Skeletal muscle satellite cell (primary cell): ENCODE results near the gene KCNJ9.
"Not testable (repeated sequence)": the region's sequence is repeated elsewhere in the genome, so short reads cannot be mapped to it uniquely, and the experiment has no call there.

Experiments
- H3K27me3 ChIP-seq: 2 replicates; pipeline ENCODE4 v1.7.0; 2013; ENCODE audit warnings: low read length; ENCODE audit not compliant: control insufficient read depth, insufficient read depth
- H3K36me3 ChIP-seq: 2 replicates; pipeline ENCODE4 v1.7.0; 2013; ENCODE audit warnings: mild to moderate bottlenecking, control low read depth, low read length; ENCODE audit not compliant: insufficient read depth
- H3K4me1 ChIP-seq: 2 replicates; pipeline ENCODE4 v1.7.0; 2013; ENCODE audit warnings: low read length; ENCODE audit not compliant: control insufficient read depth, insufficient read depth
- H3K4me2 ChIP-seq: 2 replicates; pipeline ENCODE4 v1.7.0; 2013; ENCODE audit warnings: mild to moderate bottlenecking, low read length
- H3K4me3 ChIP-seq: 2 replicates; pipeline ENCODE4 v1.7.0; 2013; ENCODE audit warnings: low read length
- H3K9ac ChIP-seq: 2 replicates; pipeline ENCODE4 v1.7.0; 2013; ENCODE audit warnings: mild to moderate bottlenecking, low read depth, low read length, moderate library complexity
- H3K9me3 ChIP-seq: replicated peaks from 2 replicates; pipeline ENCODE4 v1.7.0; 2013; ENCODE audit warnings: mild to moderate bottlenecking, control low read depth, low read length

KCNJ9 gene

DNA sequence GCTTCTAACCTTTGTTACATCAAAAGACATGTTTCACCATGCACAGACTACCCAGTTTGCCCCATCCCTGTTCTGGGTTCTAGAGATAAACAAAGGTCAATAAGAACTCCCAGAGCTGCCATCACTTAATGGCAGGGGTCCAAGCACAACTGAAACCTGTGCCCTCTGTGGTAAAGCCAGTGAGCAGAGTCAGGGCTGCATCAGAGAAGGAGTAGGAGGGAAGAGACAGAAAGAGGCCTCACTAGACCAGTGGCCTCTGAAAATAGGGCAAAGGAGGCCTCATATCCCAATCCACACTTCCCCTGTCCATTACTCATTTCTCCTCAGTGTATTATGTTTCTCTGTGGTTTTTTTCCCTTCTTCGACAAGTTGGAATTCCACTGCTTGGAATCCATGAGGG, 44.4 kb downstream of the KCNJ9 start:
- Histone ChIP-seq H3K4me2 (peak overlapping the region; percentile 21), H3K4me1 (peaks cover 51% of the 10 kb centered on the region), H3K27me3 (peaks cover 13% of the 10 kb centered on the region), H3K36me3 (no peaks in the 10 kb centered on the region), H3K4me3 (no peak overlapping the region), H3K9ac (peak overlapping the region; percentile 15), H3K9me3 (no peaks in the 10 kb centered on the region)

DNA sequence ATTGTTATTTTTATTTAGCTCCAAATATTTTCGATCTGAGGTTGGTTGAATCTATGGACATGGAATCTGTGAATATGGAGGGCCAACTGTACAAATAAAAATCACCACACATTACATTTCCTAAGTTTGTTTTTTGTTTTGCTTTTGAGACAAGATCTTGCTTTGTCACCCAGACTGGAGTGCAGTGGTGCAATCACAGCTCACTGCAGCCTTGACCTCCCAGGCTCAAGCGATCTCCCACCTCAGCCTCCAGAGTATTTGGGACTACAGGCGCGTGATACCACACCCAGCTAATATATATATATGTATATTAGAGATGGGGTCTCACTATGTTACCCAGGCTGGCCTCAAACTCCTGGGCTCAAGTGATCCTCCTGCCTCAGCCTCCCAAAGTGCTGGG, 45.0 kb downstream of the KCNJ9 start:
- peaks cover 13% of the 10 kb centered on the region for H3K27me3 ChIP-seq
- H3K9me3 ChIP-seq, H3K4me2 ChIP-seq, H3K36me3 ChIP-seq, H3K4me3 ChIP-seq, H3K9ac ChIP-seq: not testable (repeated sequence)
- peaks cover 53% of the 10 kb centered on the region for H3K4me1 ChIP-seq

DNA sequence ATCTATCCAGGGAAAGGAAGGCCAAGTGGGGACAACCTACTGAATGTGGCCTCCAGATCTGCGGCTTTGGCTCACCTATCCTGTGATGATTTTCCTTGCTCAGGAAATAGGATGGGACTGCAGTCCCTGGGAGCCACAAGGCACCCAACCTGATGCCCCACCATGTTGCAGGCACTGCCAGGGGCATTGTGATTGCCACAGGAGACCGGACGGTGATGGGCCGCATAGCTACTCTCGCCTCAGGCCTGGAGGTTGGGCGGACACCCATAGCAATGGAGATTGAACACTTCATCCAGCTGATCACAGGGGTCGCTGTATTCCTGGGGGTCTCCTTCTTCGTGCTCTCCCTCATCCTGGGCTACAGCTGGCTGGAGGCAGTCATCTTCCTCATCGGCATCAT, 46.0 kb downstream of the KCNJ9 start:
- Histone ChIP-seq H3K9ac (no peak overlapping the region), H3K4me3 (no peak overlapping the region), H3K27me3 (peaks cover 20% of the 10 kb centered on the region), H3K36me3 (no peaks in the 10 kb centered on the region), H3K4me2 (no peak overlapping the region), H3K9me3 (no peaks in the 10 kb centered on the region), H3K4me1 (peaks cover 60% of the 10 kb centered on the region)

DNA sequence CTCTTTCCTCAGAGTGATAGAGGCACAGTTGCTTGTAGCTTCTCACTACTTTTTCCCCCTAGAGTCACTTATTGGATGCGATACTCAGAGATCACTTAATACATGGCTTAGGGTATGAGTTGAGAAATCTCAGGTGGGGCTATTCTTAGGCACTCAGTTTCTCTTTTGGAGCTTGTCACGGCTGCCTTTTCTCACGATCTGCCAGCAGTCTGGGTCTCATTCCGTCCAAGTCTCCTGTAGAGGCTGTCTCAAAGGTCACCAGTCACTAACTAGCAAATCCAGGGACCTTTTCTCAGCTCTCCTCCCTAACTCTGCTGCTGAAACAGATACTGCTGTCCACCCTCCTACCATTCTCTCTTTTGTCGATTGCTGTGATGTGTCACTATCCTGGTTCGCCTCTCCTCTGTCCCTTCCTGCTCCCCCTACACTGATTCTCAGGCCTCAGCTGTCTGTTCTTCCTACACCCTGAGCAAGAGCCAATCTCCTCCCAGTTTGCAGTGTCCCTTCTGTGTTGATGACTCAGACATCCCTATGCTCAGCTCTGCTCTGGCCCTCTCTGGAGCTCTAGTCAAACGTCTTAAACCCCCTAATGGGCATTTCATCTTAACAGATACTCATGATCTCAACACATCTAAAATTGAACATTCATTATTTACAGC, 46.7 kb downstream of the KCNJ9 start:
- H3K9me3 ChIP-seq: no peaks in the 10 kb centered on the region
- peaks cover 61% of the 10 kb centered on the region for H3K4me1 ChIP-seq
- H3K27me3 ChIP-seq: peaks cover 26% of the 10 kb centered on the region
- H3K9ac ChIP-seq: no peak overlapping the region
- peak overlapping the region; percentile 19 for H3K4me2 ChIP-seq
- H3K4me3 ChIP-seq: peak overlapping the region; percentile 5
- no peaks in the 10 kb centered on the region for H3K36me3 ChIP-seq

DNA sequence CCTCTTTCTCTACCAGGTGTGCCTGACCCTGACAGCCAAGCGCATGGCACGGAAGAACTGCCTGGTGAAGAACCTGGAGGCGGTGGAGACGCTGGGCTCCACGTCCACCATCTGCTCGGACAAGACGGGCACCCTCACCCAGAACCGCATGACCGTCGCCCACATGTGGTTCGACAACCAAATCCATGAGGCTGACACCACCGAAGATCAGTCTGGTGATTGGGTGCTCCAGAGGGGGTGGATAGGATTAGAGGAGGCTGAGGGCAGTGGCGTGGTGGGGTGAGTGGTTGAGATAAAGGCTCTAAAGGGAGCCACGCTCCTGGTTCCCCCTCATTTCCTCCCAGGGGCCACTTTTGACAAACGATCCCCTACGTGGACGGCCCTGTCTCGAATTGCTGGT, 47.3 kb downstream of the KCNJ9 start:
- H3K4me3 ChIP-seq: no peak overlapping the region
- peaks cover 33% of the 10 kb centered on the region for H3K27me3 ChIP-seq
- H3K36me3 ChIP-seq: no peaks in the 10 kb centered on the region
- H3K4me2 ChIP-seq: no peak overlapping the region
- no peaks in the 10 kb centered on the region for H3K9me3 ChIP-seq
- no peak overlapping the region for H3K9ac ChIP-seq
- peaks cover 60% of the 10 kb centered on the region for H3K4me1 ChIP-seq

DNA sequence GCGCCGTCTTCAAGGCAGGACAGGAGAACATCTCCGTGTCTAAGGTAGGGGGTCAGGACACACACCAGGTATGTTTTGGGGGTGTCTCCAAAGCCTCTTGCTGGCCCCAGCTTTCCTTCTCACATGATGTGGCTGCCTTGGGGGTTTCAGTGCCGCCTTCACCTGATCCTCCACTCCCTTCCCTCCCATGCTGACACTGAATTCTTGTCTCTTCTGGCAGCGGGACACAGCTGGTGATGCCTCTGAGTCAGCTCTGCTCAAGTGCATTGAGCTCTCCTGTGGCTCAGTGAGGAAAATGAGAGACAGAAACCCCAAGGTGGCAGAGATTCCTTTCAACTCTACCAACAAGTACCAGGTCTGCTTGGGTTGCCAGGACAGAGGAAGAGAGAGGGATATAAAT, 47.7 kb downstream of the KCNJ9 start:
- no peaks in the 10 kb centered on the region for H3K9me3 ChIP-seq
- peaks cover 56% of the 10 kb centered on the region for H3K4me1 ChIP-seq

DNA sequence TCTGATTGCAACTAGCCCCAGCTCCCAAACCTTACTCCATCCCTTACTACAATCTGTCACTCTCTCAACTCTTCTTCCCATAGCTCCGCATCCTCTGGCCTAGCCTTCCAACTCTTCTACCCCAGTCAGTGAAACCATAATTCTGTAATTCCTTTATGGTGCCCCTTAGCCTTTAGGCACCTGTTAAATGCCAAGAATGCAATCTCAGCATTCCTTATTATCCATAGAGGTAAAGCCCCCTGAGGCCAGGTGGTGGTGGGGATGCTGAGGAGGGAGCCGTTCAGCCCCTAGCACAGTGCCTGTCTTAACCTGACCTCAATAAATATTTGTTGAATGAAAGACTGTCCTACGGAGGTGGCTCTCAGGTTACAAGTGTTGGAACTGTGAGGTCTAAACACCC, 48.2 kb downstream of the KCNJ9 start:
- H3K4me1 ChIP-seq: peaks cover 51% of the 10 kb centered on the region
- H3K4me2 ChIP-seq: no peak overlapping the region
- no peaks in the 10 kb centered on the region for H3K36me3 ChIP-seq
- H3K9me3 ChIP-seq: no peaks in the 10 kb centered on the region
- no peak overlapping the region for H3K9ac ChIP-seq
- no peak overlapping the region for H3K4me3 ChIP-seq
- peaks cover 34% of the 10 kb centered on the region for H3K27me3 ChIP-seq

More for the DNA sequence above, 47.7 kb downstream of the KCNJ9 start:
- H3K4me3 ChIP-seq: no peak overlapping the region
- no peak overlapping the region for H3K9ac ChIP-seq
- no peak overlapping the region for H3K4me2 ChIP-seq
- no peaks in the 10 kb centered on the region for H3K36me3 ChIP-seq
- peaks cover 34% of the 10 kb centered on the region for H3K27me3 ChIP-seq

DNA sequence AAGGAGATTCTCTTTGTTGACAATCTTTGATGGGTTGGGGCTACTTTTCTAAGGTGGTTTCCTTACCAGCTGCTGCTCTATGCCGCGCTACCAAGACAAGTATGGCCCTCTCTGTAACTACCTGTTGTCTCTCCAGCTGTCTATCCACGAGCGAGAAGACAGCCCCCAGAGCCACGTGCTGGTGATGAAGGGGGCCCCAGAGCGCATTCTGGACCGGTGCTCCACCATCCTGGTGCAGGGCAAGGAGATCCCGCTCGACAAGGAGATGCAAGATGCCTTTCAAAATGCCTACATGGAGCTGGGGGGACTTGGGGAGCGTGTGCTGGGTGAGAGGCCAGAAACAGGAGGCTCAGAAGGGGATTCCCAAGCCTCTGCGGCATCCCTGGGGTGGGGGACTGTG, 48.6 kb downstream of the KCNJ9 start:
- H3K4me2 ChIP-seq: no peak overlapping the region
- H3K9me3 ChIP-seq: no peaks in the 10 kb centered on the region
- H3K27me3 ChIP-seq: peaks cover 38% of the 10 kb centered on the region
- H3K36me3 ChIP-seq: no peaks in the 10 kb centered on the region
- H3K9ac ChIP-seq: no peak overlapping the region
- no peak overlapping the region for H3K4me3 ChIP-seq
- peaks cover 46% of the 10 kb centered on the region for H3K4me1 ChIP-seq

DNA sequence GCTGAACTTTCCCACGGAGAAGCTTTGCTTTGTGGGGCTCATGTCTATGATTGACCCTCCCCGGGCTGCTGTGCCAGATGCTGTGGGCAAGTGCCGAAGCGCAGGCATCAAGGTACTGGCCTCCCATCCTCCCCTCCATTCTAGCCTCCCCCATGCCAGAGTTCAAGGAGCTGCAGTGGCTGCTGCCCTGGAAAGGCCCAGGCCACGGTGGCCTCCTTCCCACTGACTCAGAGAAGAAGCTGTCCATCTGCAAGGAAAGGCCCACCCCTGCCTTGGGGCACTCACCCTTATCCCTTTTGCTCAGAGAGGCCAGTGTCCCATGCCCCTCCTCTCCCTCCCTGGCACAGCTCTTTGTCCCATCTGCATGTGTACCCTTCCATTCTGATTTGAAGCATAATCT, 49.1 kb downstream of the KCNJ9 start:
- Histone ChIP-seq H3K27me3 (peaks cover 42% of the 10 kb centered on the region), H3K36me3 (no peaks in the 10 kb centered on the region), H3K4me3 (no peak overlapping the region), H3K9ac (no peak overlapping the region), H3K4me1 (peaks cover 41% of the 10 kb centered on the region), H3K4me2 (no peak overlapping the region), H3K9me3 (no peaks in the 10 kb centered on the region)

DNA sequence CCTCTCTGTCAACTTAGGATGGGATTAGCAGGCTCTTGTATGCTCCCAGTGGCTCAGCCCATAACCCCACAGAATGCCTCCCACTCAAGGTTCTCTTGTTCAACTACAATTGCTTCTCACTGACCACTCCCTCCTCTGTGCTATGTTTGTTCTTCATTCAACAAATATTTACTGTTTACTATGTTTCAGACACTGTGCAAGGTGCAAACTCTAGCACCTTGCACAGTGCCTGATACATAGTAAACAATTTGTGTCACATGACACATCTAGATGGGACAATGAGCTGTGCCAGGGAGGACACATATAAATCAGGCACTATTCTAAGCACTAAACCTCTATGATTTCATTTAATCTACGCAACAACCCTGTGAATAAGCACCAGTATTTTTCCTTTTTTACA, 49.6 kb downstream of the KCNJ9 start:
- H3K9ac ChIP-seq: no peak overlapping the region
- H3K27me3 ChIP-seq: peaks cover 47% of the 10 kb centered on the region
- no peaks in the 10 kb centered on the region for H3K9me3 ChIP-seq
- H3K36me3 ChIP-seq: no peaks in the 10 kb centered on the region
- peaks cover 37% of the 10 kb centered on the region for H3K4me1 ChIP-seq
- no peak overlapping the region for H3K4me3 ChIP-seq
- no peak overlapping the region for H3K4me2 ChIP-seq

DNA sequence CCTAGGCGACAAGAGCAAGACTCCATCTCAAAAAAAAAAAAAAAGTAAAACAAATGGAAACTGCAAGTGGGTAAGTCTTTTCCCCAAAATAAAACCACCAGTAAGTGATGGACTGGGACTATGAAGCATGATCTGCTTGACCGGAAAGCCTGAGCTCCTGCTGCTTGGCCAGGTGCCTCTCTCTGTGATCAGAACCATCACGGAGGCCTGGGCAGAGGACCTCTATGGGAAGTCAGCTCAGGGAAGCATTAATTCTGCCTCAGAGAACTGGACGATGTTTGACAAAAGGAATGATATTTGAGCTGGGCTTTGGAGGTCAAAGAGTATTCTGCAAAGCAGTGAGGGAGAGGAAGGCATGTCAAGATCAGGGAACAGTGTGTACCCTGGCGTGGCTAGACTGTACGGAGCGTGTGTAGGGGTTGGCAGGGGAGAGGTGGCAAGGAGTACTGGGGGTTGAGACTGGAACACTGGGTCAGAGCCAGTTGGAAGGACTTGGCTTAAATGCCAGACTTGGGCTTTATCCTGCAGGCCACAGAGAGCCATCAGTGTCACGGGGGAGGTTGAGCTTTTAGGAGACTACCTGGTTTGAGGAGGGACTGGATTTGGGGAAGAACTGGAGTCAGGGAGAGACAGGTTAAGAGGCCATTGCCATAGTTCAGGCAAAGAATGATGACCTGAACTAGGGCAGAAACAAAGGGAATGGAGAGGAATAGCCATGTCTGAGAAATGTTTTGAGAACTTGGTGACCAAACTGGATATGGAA, 50.6 kb downstream of the KCNJ9 start:
- Histone ChIP-seq H3K36me3 (no peaks in the 10 kb centered on the region), H3K4me2 (peak overlapping the region; percentile 35), H3K9me3 (no peaks in the 10 kb centered on the region), H3K9ac (no peak overlapping the region), H3K27me3 (peaks cover 57% of the 10 kb centered on the region), H3K4me3 (no peak overlapping the region), H3K4me1 (peaks cover 33% of the 10 kb centered on the region)
